Neuron (in vitro differentiated cells): ENCODE measurements around the gene EPB41L4B.

Source experiments
- H2AFZ ChIP-seq: one replicate; pipeline ENCODE4 v1.6.1; 2013; ENCODE audit warnings: low read depth, mild to moderate bottlenecking, inconsistent platforms, low read length, moderate library complexity
- H3K27me3 ChIP-seq: one replicate; pipeline ENCODE4 v1.6.1; 2013; ENCODE audit warnings: low read length; ENCODE audit not compliant: insufficient read depth
- H3K36me3 ChIP-seq: one replicate; pipeline ENCODE4 v1.6.1; 2013; ENCODE audit warnings: low read length; ENCODE audit not compliant: insufficient read depth
- H3K4me1 ChIP-seq: one replicate; pipeline ENCODE4 v1.6.1; 2013; ENCODE audit warnings: low read length; ENCODE audit not compliant: insufficient read depth
- H3K4me3 ChIP-seq: 2 replicates; pipeline ENCODE4 v1.5.1; 2013; ENCODE audit warnings: mild to moderate bottlenecking, low read length, moderate library complexity
- H3K9me3 ChIP-seq: one replicate; pipeline ENCODE4 v1.6.1; 2013; ENCODE audit warnings: low read length

The EPB41L4B gene

GRCh38 chr9:109283012-109283411 is 37.8 kb downstream of the EPB41L4B start:
- Histone ChIP-seq H3K9me3 (peaks cover 3% of the 10 kb centered on the region), H3K4me1 (no peaks in the 10 kb centered on the region), H2AFZ (no peak overlapping the region), H3K27me3 (no peaks in the 10 kb centered on the region), H3K4me3 (no peak overlapping the region), H3K36me3 (no peaks in the 10 kb centered on the region)

DNA sequence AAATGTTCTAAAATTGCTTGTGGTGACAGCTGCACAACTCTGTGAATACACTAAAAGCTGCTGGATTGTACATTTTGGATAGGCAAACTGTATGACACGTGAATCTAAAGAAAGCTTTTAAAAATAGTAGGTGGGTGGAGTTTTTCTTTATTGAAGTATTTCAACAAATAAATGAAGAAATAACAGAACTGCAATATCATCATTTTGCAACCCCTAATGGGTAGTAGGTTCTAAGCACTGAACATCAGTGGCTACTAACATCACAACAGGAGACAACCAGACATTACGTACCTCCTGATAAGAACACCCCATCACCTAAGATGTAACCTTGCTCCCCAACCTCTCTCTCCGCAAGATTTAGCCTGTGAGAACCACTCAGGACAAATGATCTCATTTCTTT is 38.6 kb downstream of the EPB41L4B start:
- no peaks in the 10 kb centered on the region for H3K36me3 ChIP-seq
- no peaks in the 10 kb centered on the region for H3K4me1 ChIP-seq
- no peak overlapping the region for H2AFZ ChIP-seq
- peaks cover 6% of the 10 kb centered on the region for H3K9me3 ChIP-seq
- no peak overlapping the region for H3K4me3 ChIP-seq
- no peaks in the 10 kb centered on the region for H3K27me3 ChIP-seq

DNA sequence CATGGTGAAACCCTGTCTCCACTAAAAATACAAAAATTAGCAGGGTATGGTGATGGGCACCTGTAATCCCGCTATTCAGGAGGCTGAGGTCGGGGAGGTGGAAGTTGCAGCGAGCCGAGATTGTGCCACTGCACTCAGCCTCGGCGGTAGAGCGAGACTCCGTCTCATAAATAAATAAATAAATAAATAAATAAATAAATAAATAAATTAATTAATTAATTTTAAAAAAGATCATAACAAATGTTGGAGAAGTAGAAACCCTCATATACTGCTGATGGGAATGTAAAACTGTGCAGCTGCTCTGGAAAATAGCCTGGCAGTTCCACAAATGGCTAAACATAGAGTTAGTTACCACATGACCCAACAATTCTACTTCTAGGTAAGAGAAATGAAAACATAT is 39.3 kb downstream of the EPB41L4B start:
- Histone ChIP-seq H3K4me3 (no peak overlapping the region), H3K27me3 (no peaks in the 10 kb centered on the region), H2AFZ (no peak overlapping the region), H3K9me3 (peaks cover 6% of the 10 kb centered on the region), H3K36me3 (no peaks in the 10 kb centered on the region), H3K4me1 (no peaks in the 10 kb centered on the region)

- Histone ChIP-seq H3K4me1 (no peaks in the 10 kb centered on the region), H3K36me3 (no peaks in the 10 kb centered on the region), H3K4me3 (no peak overlapping the region), H3K9me3 (peaks cover 6% of the 10 kb centered on the region), H3K27me3 (no peaks in the 10 kb centered on the region), H2AFZ (no peak overlapping the region)
Measured at GRCh38 chr9:109278848-109279247, 42.0 kb downstream of the EPB41L4B start.

DNA sequence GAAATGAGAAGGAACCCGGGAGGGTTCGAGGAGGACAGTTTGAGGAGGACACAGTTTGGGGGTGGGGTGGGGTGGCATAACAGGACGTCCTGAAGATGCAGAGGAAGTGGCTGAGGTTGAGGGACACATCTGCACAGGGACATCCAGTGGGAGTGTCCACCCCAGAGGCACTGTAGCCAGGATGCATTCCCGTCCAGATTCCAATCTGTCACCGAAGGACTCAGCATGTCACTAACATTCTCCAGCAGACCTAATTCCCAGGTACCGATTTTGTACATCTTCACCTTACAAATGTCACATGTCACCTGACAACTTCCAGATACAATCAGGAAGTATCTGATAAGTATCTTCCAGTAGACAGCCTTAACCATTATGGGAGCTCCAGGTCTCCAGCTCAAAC is 42.6 kb downstream of the EPB41L4B start:
- Histone ChIP-seq H3K4me1 (no peaks in the 10 kb centered on the region), H3K4me3 (no peak overlapping the region), H3K9me3 (peaks cover 6% of the 10 kb centered on the region), H2AFZ (no peak overlapping the region), H3K27me3 (no peaks in the 10 kb centered on the region), H3K36me3 (no peaks in the 10 kb centered on the region)

GRCh38 chr9:109277451-109277850 is 43.4 kb downstream of the EPB41L4B start:
- Histone ChIP-seq H3K4me1 (no peaks in the 10 kb centered on the region), H3K27me3 (no peaks in the 10 kb centered on the region), H2AFZ (no peak overlapping the region), H3K36me3 (no peaks in the 10 kb centered on the region), H3K4me3 (no peak overlapping the region), H3K9me3 (peaks cover 6% of the 10 kb centered on the region)

DNA sequence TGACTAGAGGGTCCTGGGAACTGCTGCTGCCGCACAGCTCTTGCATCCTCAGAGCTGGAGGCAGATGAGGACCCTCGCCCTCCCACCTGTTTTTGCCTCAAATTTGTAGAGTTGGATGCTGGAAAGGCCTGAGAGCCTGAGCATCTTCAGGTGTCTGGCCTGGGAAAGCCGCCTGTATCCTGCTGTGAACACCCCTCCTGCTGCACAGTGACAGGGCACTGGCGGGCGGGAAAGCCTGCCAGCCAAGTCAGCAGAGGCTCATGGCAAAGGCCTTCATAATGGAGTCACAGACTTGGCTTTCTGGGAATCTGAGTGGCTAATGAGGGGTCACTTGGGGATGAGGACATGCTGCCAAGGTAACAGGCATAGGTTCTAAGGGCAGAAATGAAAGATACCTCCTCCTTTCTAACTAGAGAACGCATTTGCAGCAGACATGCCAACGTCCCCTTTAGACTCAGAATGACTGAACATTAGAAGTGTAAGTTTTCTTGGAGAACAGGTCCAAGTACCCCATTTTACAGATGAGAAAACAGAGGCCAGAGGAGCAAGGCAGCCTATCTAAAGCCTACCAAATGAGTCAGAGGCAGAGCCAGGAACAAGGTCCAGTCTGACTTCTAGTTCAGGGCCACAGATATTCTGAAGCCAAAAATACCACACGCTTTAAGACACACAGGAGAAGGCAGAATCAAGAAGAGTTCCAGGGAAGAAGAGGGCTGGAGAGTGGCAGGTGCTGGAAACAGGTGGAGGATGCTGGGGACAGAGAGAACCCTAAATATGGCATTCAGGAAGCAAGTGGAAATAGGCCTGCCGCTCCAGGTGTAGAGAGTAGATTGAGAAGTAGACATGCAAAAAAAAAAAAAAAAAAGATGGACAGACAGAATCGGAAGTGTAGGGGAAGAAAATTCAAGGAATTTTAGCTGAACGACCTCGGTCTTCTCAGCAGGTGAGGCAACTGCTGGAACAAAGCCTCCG is 44.1 kb downstream of the EPB41L4B start:
- Histone ChIP-seq H3K27me3 (no peaks in the 10 kb centered on the region), H3K4me1 (no peaks in the 10 kb centered on the region), H3K36me3 (no peaks in the 10 kb centered on the region), H2AFZ (no peak overlapping the region), H3K9me3 (peaks cover 6% of the 10 kb centered on the region), H3K4me3 (no peak overlapping the region)

DNA sequence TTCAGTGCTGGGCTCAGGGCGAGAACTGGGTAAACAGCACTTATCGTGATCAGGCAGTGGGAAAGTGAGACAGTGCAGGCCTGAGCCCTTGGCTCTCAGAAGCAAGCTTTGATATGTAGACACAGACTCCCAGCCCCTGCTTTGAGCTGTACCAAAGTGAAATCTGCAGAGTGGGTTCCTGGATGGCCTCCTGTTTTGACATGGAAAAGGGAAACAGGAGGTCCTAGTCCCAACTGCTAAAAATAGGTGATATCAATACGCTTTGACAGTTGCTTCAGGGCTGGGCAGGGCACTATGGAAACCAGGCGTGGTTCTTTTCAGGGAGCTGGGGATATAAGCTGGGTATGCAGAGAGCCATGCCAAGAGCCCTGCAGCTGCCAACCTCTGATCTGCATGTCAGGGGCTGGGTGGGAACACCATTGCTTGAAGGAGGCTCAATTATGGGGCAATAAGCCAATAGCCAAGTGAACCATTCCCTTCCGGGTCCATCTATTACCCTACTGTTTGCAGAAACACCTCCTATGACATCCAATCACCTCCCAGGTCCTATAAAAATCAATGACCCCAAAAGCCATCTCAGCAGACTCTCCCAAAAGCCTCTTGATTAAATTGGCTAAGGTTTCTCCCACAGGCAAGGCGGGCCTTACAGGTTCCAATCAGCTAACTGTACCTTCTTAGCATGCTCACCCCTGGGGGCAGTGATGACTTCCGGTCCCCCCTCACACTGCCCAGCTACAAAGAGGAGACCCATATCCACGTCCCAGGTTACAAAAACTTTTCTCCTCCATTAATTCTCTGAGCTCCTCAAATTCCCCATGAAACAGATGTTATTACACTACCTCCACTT is 45.8 kb downstream of the EPB41L4B start:
- no peak overlapping the region for H3K4me3 ChIP-seq
- no peaks in the 10 kb centered on the region for H3K27me3 ChIP-seq
- H3K9me3 ChIP-seq = peaks cover 6% of the 10 kb centered on the region
- H2AFZ ChIP-seq = no peak overlapping the region
- H3K4me1 ChIP-seq = peaks cover 2% of the 10 kb centered on the region
- no peaks in the 10 kb centered on the region for H3K36me3 ChIP-seq

DNA sequence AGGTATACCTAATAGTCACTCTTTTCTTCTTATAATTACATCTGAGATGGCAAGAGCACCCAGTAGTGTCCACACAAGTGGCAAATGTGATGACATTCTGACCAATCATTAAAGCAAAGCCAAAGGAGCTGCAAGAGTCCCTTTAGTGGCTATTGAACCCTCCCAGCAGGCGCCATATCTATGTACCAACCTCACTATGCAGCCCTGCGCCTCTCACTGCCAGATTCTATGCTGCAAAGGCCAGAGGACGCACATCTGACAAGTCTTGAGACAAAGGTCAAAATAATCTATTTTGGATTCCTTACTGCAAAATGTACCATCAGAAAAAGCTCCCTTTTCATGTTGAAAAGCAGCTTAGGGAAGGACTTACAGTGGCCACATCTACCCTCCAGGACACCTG is 47.0 kb downstream of the EPB41L4B start:
- no peak overlapping the region for H2AFZ ChIP-seq
- no peak overlapping the region for H3K4me3 ChIP-seq
- H3K36me3 ChIP-seq = no peaks in the 10 kb centered on the region
- H3K9me3 ChIP-seq = peaks cover 6% of the 10 kb centered on the region
- H3K27me3 ChIP-seq = no peaks in the 10 kb centered on the region
- H3K4me1 ChIP-seq = peaks cover 11% of the 10 kb centered on the region

DNA sequence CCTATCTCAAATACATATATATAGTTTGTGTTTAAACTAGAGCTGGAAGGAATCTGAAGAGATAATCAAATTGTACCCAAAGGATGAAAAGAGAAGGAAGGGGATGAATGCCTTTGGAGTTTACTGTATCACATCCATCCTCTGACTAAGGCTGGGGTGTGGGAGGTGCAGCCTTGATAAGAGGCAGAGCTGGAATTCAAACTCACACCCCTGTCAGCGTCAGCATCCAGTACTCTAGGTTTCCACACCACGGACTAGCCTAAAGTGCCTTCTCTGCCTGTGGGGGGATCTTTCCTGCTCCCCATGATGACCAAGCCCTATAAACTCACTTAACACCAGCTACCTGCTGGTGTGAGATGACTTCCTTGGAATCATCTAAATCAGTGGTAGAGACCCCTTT is 48.1 kb downstream of the EPB41L4B start:
- no peak overlapping the region for H3K4me3 ChIP-seq
- no peaks in the 10 kb centered on the region for H3K27me3 ChIP-seq
- peaks cover under 1% of the 10 kb centered on the region for H3K9me3 ChIP-seq
- no peaks in the 10 kb centered on the region for H3K36me3 ChIP-seq
- H3K4me1 ChIP-seq = peaks cover 11% of the 10 kb centered on the region
- no peak overlapping the region for H2AFZ ChIP-seq

DNA sequence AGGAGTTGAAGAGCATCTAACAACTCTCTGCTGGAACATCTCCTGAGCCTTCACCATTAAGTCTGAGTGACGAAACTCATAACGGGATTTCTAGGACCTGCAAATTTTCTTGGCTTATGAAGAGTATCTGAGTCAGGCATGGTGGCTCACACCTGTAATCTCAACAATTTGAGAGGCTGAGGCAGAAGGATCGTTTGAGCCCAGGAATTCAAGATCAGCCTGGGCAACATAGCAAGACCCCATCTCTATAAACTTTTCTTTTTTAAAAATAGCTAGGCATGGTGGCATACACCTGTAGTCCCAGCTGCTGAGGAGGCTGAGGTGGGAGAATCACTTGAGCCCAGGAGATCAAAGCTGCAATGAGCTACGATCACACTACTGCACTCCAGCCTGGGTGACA is 48.8 kb downstream of the EPB41L4B start:
- Histone ChIP-seq H3K36me3 (no peaks in the 10 kb centered on the region), H3K4me3 (no peak overlapping the region), H3K27me3 (no peaks in the 10 kb centered on the region), H3K4me1 (peaks cover 11% of the 10 kb centered on the region), H2AFZ (no peak overlapping the region), H3K9me3 (no peaks in the 10 kb centered on the region)

GRCh38 chr9:109270971-109271925 is 49.6 kb downstream of the EPB41L4B start:
- H3K27me3 ChIP-seq = no peaks in the 10 kb centered on the region
- H3K4me1 ChIP-seq = peaks cover 11% of the 10 kb centered on the region
- no peaks in the 10 kb centered on the region for H3K36me3 ChIP-seq
- H2AFZ ChIP-seq = no peak overlapping the region
- H3K9me3 ChIP-seq = no peaks in the 10 kb centered on the region
- H3K4me3 ChIP-seq = no peak overlapping the region
